Measurements from ENCODE around the gene BAHD1.

The BAHD1 gene

GRCh38 chr15:40443255-40443654 is 2.5 kb downstream of the BAHD1 start:
- Histone ChIP-seq H4K20me1 (ENCODE audit: insufficient read depth, low read length) (0 out of 2 replicates have a peak, but pooled peaks cover 5% of the 10 kb centered on the region), H3K4me3 (ENCODE audit: low read length) (no peak overlapping the region), H3K9me3 (replicated peaks; ENCODE audit: insufficient read depth, low read length) (no peaks in the 10 kb centered on the region), H3K4me2 (ENCODE audit: low read depth, low read length) (no peak overlapping the region), H2AFZ (ENCODE audit: low read length) (no peak overlapping the region), H3K27ac (ENCODE audit: low read length) (no peak overlapping the region), H3K27me3 (replicated peaks; ENCODE audit: insufficient read depth, low read length) (peaks cover 11% of the 10 kb centered on the region), H3F3A (ENCODE audit: insufficient read depth, low read length) (peaks cover 16% of the 10 kb centered on the region), H3K9me2 (replicated peaks; ENCODE audit: insufficient read depth, low read length) (no peaks in the 10 kb centered on the region), H3K4me1 (ENCODE audit: low read length) (no peaks in the 10 kb centered on the region), H3K9ac (ENCODE audit: low read length) (no peak overlapping the region), H3K79me2 (ENCODE audit: low read length) (peaks cover 62% of the 10 kb centered on the region), H3K36me3 (replicated peaks; ENCODE audit: insufficient read depth, low read length) (no peaks in the 10 kb centered on the region)
- no peak for DNase-seq
- TF ChIP-seq EZH2 (optimal IDR thresholded peaks at IDR 0.05; ENCODE audit: low read depth, low read length) (no peak), CTCF (IDR thresholded peaks at IDR 0.05; ENCODE audit: low read length) (no peak), EZH2phosphoT487 (IDR thresholded peaks at IDR 0.05; ENCODE audit: low read length) (no peak)

DNA sequence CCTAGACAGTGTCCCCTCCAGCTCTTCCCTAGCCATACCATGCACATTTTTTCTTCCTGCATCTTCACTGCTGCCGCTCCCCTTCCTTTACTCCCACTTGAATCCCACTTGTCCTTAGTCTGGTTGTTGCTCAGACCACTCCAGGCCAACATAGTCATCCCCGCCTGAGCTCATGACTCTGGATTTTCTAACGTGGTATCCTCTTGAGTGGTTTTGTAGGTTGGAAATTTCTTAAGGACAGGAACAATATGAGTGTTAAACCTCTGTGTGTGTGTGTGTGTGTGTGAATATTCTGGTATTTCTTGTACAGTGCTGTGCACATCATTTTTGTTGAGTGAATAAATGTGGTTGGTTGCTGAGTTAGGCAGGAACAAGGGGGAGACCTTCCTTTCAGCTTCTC is 3.1 kb downstream of the BAHD1 start:
- no peak overlapping the region for H2AFZ ChIP-seq (ENCODE audit: low read length)
- no peaks in the 10 kb centered on the region for H3K9me3 ChIP-seq (replicated peaks; ENCODE audit: insufficient read depth, low read length)
- H3K36me3 ChIP-seq (replicated peaks; ENCODE audit: insufficient read depth, low read length): no peaks in the 10 kb centered on the region
- H3K9ac ChIP-seq (ENCODE audit: low read length): no peak overlapping the region
- peaks cover 5% of the 10 kb centered on the region for H3K27me3 ChIP-seq (replicated peaks; ENCODE audit: insufficient read depth, low read length)
- no peak overlapping the region for H3K27ac ChIP-seq (ENCODE audit: low read length)
- H3K79me2 ChIP-seq (ENCODE audit: low read length): peaks cover 68% of the 10 kb centered on the region
- H3K4me1 ChIP-seq (ENCODE audit: low read length): no peaks in the 10 kb centered on the region
- no peak for TF ChIP-seq EZH2 (optimal IDR thresholded peaks at IDR 0.05; ENCODE audit: low read depth, low read length)
- TF ChIP-seq CTCF (IDR thresholded peaks at IDR 0.05; ENCODE audit: low read length): no peak
- no peak for TF ChIP-seq EZH2phosphoT487 (IDR thresholded peaks at IDR 0.05; ENCODE audit: low read length)
- no peak overlapping the region for H3K4me3 ChIP-seq (ENCODE audit: low read length)
- no peak overlapping the region for H3K4me2 ChIP-seq (ENCODE audit: low read depth, low read length)
- 0 out of 2 replicates have a peak, but pooled peaks cover 5% of the 10 kb centered on the region for H4K20me1 ChIP-seq (ENCODE audit: insufficient read depth, low read length)
- no peak for DNase-seq
- H3K9me2 ChIP-seq (replicated peaks; ENCODE audit: insufficient read depth, low read length): no peaks in the 10 kb centered on the region
- H3F3A ChIP-seq (ENCODE audit: insufficient read depth, low read length): peaks cover 16% of the 10 kb centered on the region

DNA sequence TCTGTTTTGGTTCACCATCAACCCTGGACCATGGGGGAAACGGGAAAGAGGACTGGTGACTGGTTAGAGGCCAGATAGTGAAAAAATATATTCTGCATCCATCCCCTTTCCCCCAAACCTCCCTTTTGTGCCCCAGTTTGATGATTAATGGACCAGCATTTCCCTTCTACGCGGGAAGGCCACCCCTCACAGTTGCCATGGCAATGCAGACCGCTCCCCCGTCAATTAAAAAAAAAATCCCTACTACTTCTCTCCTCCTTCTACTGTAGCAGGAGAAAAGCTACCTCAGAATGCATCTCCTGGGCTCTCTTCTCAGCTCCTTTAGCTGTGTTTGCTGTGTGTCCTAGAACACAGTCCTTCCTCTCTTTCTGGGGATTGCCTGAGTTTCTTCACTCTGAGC is 4.0 kb downstream of the BAHD1 start:
- H3K27ac ChIP-seq (ENCODE audit: low read length): no peak overlapping the region
- no peaks in the 10 kb centered on the region for H3K4me1 ChIP-seq (ENCODE audit: low read length)
- TF ChIP-seq EZH2phosphoT487 (IDR thresholded peaks at IDR 0.05; ENCODE audit: low read length) (no peak), CTCF (IDR thresholded peaks at IDR 0.05; ENCODE audit: low read length) (no peak), EZH2 (optimal IDR thresholded peaks at IDR 0.05; ENCODE audit: low read depth, low read length) (no peak)
- no peak overlapping the region for H3K4me2 ChIP-seq (ENCODE audit: low read depth, low read length)
- H3K9ac ChIP-seq (ENCODE audit: low read length): no peak overlapping the region
- no peaks in the 10 kb centered on the region for H3K9me3 ChIP-seq (replicated peaks; ENCODE audit: insufficient read depth, low read length)
- DNase-seq: no peak
- no peaks in the 10 kb centered on the region for H3K9me2 ChIP-seq (replicated peaks; ENCODE audit: insufficient read depth, low read length)
- no peak overlapping the region for H2AFZ ChIP-seq (ENCODE audit: low read length)
- H3K36me3 ChIP-seq (replicated peaks; ENCODE audit: insufficient read depth, low read length): no peaks in the 10 kb centered on the region
- no peaks in the 10 kb centered on the region for H3K27me3 ChIP-seq (replicated peaks; ENCODE audit: insufficient read depth, low read length)
- peaks cover 11% of the 10 kb centered on the region for H3F3A ChIP-seq (ENCODE audit: insufficient read depth, low read length)
- H4K20me1 ChIP-seq (ENCODE audit: insufficient read depth, low read length): 0 out of 2 replicates have a peak, but pooled peaks cover 5% of the 10 kb centered on the region
- H3K79me2 ChIP-seq (ENCODE audit: low read length): peaks cover 75% of the 10 kb centered on the region
- H3K4me3 ChIP-seq (ENCODE audit: low read length): no peak overlapping the region
